PC-3 (cell line): ENCODE results near the gene KCNQ2.

ENCODE experiments used
- CTCF ChIP-seq: fragments of 300-600 bp; sonication (generic); conservative IDR thresholded peaks from 2 replicates; pipeline ENCODE4 v1.5.1; 2017; ENCODE audit warnings: antibody characterized with exemption, low read depth, mild to moderate bottlenecking, low read length
- EZH2 ChIP-seq: fragments of 300-600 bp; sonication (generic); IDR thresholded peaks from one replicate; pipeline ENCODE4 v1.6.1; 2017; ENCODE audit warnings: antibody characterized with exemption, mild to moderate bottlenecking, low read length; ENCODE audit not compliant: unreplicated experiment
- EZH2phosphoT487 ChIP-seq: fragments of 300-600 bp; sonication (generic); IDR thresholded peaks from 2 replicates; pipeline ENCODE4 v1.6.1; 2018; ENCODE audit warnings: mild to moderate bottlenecking, antibody characterized with exemption, low read length, borderline replicate concordance

GRCh38 chr20:63409066-63409833 lies 63.2 kb downstream of the KCNQ2 start:
- TF ChIP-seq CTCF = no peak
- TF ChIP-seq EZH2 = no peak
- TF ChIP-seq EZH2phosphoT487 = no peak
